SK-N-SH treated with all-trans-retinoic acid at 6 μM for 48 hours (cell line): ENCODE results near the gene ELF1.
"Not testable (repeated sequence)": the region's sequence is repeated elsewhere in the genome, so short reads cannot be mapped to it uniquely, and the experiment has no call there.

ENCODE experiments used
- ATAC-seq: fragments of 200-7000 bp; cut with Tn5 transposase; 3 replicates; pipeline ENCODE4 v1.9.1; 2020; ENCODE audit warnings: mild to moderate bottlenecking, moderate library complexity
- ISL1 ChIP-seq: fragments of 250-450 bp; sonication (Bioruptor Pico); IDR thresholded peaks from 2 replicates; pipeline ENCODE4 v2.1.2; 2022; ENCODE audit warnings: mild to moderate bottlenecking, moderate library complexity
- TCF4 ChIP-seq: fragments of 250-450 bp; sonication (Bioruptor Pico); IDR thresholded peaks from 2 replicates; pipeline ENCODE4 v1.8.0; 2021; ENCODE audit warnings: mild to moderate bottlenecking, moderate library complexity, borderline replicate concordance
- ZFP30 ChIP-seq: fragments of 450-650 bp; formaldehyde crosslinking; IDR thresholded peaks from 2 replicates; pipeline ENCODE4 v1.5.0; 2022; ENCODE audit warnings: mild to moderate bottlenecking, moderate library complexity
- ZNF565 ChIP-seq: fragments of 450-650 bp; formaldehyde crosslinking; conservative IDR thresholded peaks from 2 replicates; pipeline ENCODE4 v1.5.0; 2020; ENCODE audit warnings: low read depth, mild to moderate bottlenecking, moderate library complexity

ELF1 gene

DNA sequence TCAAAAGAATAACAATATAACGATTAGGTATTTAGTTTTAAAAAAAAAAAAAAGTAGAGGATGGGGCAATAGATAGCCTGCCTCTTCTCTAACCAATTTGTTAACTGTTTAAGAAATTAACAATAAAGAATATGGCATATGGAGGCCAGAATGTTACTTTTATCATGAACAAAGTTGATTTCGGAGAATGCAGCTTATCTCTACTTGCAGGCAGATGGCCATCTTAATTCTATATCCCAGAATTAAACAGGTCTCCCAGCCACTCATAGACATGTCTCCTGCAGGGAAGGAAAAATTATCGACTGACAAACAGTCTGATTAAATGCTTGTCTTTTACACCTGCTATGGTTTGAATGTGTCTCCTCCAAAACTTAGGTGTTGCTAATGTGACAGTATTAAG is 133.1 kb downstream of the ELF1 start:
- ATAC-seq, result no peak

DNA sequence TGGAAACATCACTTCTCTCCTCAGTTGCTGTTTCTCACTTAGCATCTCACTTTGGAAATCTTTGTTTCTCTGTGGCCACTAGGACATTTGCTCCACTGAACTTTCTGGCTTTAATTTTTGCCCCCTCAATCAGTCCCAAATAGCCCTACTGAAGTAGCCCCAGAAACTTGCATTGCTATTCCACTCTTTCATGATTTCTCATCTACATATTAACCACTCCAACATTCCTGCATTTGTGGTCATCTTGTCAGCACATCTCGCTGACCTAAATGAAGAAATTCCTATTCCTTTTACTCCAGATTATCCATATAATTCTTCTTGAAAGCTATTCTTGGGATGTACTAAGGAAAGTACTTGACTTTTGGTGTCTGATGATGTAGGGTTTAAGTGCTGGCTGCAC is 134.9 kb downstream of the ELF1 start:
- ATAC-seq, result not testable (repeated sequence)

More for the DNA sequence above, 133.1 kb downstream of the ELF1 start:
- TF ChIP-seq ISL1 (CRISPR knock-in tag) (no peak), ZFP30 (no peak), ZNF565 (CRISPR knock-in tag) (no peak), TCF4 (peak; percentile 17; the same call in 1 of the 2 replicates)
